ENCODE measurements around the gene BRAF. TPM values are rescaled to one million over a fixed set of nuclear protein-coding genes. Genes with fewer than 3 reads are reported as not detected.
"Not testable (repeated sequence)": the region's sequence is repeated elsewhere in the genome, so short reads cannot be mapped to it uniquely, and the experiment has no call there.

Gene BRAF
- total RNA-seq, 2 donors from 2014 or later: 19.8 to 24.7 TPM

- Histone ChIP-seq H3K4me1 (no peaks in the 10 kb centered on the region), H3K27ac (no peak overlapping the region), H3K36me3 (no peaks in the 10 kb centered on the region), H3K9ac (ENCODE audit: low read depth in 2 of 2, low read length in 2 of 2) (no peak overlapping the region), H3K4me3 (no peak overlapping the region), H3K9me3 (no peaks in the 10 kb centered on the region), H3K27me3 (no peaks in the 10 kb centered on the region)
- no peak for DNase-seq
- intact Hi-C loops (cut with DNase I): no loop called here
- TF ChIP-seq CTCF (IDR thresholded peaks at IDR 0.05): no peak
Measured at GRCh38 chr7:140883378-140883777, 41.4 kb downstream of the BRAF start.

GRCh38 chr7:140882834-140883233 lies 41.9 kb downstream of the BRAF start:
- H3K4me3 ChIP-seq; H3K9me3 ChIP-seq; H3K27ac ChIP-seq; DNase-seq; H3K36me3 ChIP-seq; intact Hi-C loops (cut with DNase I); H3K9ac ChIP-seq (ENCODE audit: low read depth in 2 of 2, low read length in 2 of 2); H3K27me3 ChIP-seq; H3K4me1 ChIP-seq: not testable (repeated sequence)

GRCh38 chr7:140881507-140882228 lies 43.1 kb downstream of the BRAF start:
- DNase-seq: no peak
- intact Hi-C loops (cut with DNase I): no loop called here

GRCh38 chr7:140877249-140877524 lies 47.5 kb downstream of the BRAF start:
- intact Hi-C loops (cut with DNase I): no loop called here
- H3K4me1 ChIP-seq: no peaks in the 10 kb centered on the region
- no peaks in the 10 kb centered on the region for H3K27me3 ChIP-seq
- H3K36me3 ChIP-seq: no peaks in the 10 kb centered on the region
- H3K4me3 ChIP-seq: no peak overlapping the region
- no peak for TF ChIP-seq CTCF (IDR thresholded peaks at IDR 0.05)
- H3K9ac ChIP-seq (ENCODE audit: low read depth in 2 of 2, low read length in 2 of 2): no peak overlapping the region
- no peak for DNase-seq
- no peak overlapping the region for H3K27ac ChIP-seq
- H3K9me3 ChIP-seq: no peaks in the 10 kb centered on the region

More at GRCh38 chr7:140881507-140882228, 43.1 kb downstream of the BRAF start:
- Histone ChIP-seq H3K36me3 (no peaks in the 10 kb centered on the region), H3K9ac (ENCODE audit: low read depth in 2 of 2, low read length in 2 of 2) (no peak overlapping the region), H3K4me1 (no peaks in the 10 kb centered on the region), H3K27ac (no peak overlapping the region), H3K27me3 (no peaks in the 10 kb centered on the region), H3K4me3 (no peak overlapping the region), H3K9me3 (no peaks in the 10 kb centered on the region)
- TF ChIP-seq CTCF (IDR thresholded peaks at IDR 0.05): no peak

- H3K9ac ChIP-seq (ENCODE audit: low read depth in 2 of 2, low read length in 2 of 2): no peak overlapping the region
- no peak overlapping the region for H3K27ac ChIP-seq
- H3K36me3 ChIP-seq: no peaks in the 10 kb centered on the region
- no peak overlapping the region for H3K4me3 ChIP-seq
- DNase-seq: no peak
- no peaks in the 10 kb centered on the region for H3K9me3 ChIP-seq
- H3K4me1 ChIP-seq: no peaks in the 10 kb centered on the region
- intact Hi-C loops (cut with DNase I): no loop called here
- no peaks in the 10 kb centered on the region for H3K27me3 ChIP-seq
- TF ChIP-seq CTCF (IDR thresholded peaks at IDR 0.05): no peak
Measured at GRCh38 chr7:140876519-140877248, 48.0 kb downstream of the BRAF start.

- Histone ChIP-seq H3K4me1 (no peaks in the 10 kb centered on the region), H3K9me3 (no peaks in the 10 kb centered on the region), H3K36me3 (no peaks in the 10 kb centered on the region), H3K27ac (no peak overlapping the region), H3K27me3 (no peaks in the 10 kb centered on the region), H3K4me3 (no peak overlapping the region), H3K9ac (ENCODE audit: low read depth in 2 of 2, low read length in 2 of 2) (no peak overlapping the region)
- intact Hi-C loops (cut with DNase I): no loop called here
- DNase-seq: no peak
- TF ChIP-seq CTCF (IDR thresholded peaks at IDR 0.05): no peak
Measured at GRCh38 chr7:140873434-140873833, 51.3 kb downstream of the BRAF start.
